Measurements from ENCODE around the gene RNF123. TPM values are rescaled to one million over a fixed set of nuclear protein-coding genes. Genes with fewer than 3 reads are reported as not detected.
"Not testable (repeated sequence)": the region's sequence is repeated elsewhere in the genome, so short reads cannot be mapped to it uniquely, and the experiment has no call there.

The RNF123 gene
- total and polyA plus RNA-seq, 4 donors: 22.2 to 45.0 (median 23.1) TPM

- Histone ChIP-seq H3K27me3 (ENCODE audit: control insufficient read depth in 3 of 3, insufficient read depth in 3 of 3, low read length in 2 of 3) (no peaks in the 10 kb centered on the region), H3K36me3 (ENCODE audit: control insufficient read depth in 4 of 4, insufficient read depth in 4 of 4, low read length in 4 of 4) (peaks cover 0 to 16% (median 12%) of the 10 kb centered on the region in 4 donors), H3K4me3 (no peak overlapping the region), H3K27ac (ENCODE audit: low read depth in 1 of 2, low read length in 1 of 2) (no peak overlapping the region), H3K9me3 (ENCODE audit: control insufficient read depth in 4 of 4, insufficient read depth in 3 of 4, low read length in 3 of 4) (no peaks in the 10 kb centered on the region), H3K4me1 (ENCODE audit: control insufficient read depth in 5 of 5, insufficient read depth in 5 of 5, low read length in 5 of 5) (peaks cover 0 to 5% (median under 1%) of the 10 kb centered on the region in 5 donors), H3K9ac (ENCODE audit: insufficient read depth in 1 of 2, low read length in 2 of 2) (no peak overlapping the region)
- ATAC-seq (ENCODE audit: insufficient read depth, low FRiP score): no peak
- WGBS, 2 donors: 93 to 97% methylated on average over 13 of the region's 13 CpGs
- TF ChIP-seq CTCF (IDR thresholded peaks at IDR 0.05; ENCODE audit: control extremely low read depth, extremely low read depth): no peak
- DNase-seq: no peak
These were observed 58.6 kb downstream of the RNF123 start for GRCh38 chr3:49747792-49748480.

GRCh38 chr3:49748874-49749273 is 59.5 kb downstream of the RNF123 start:
- H3K9ac ChIP-seq (ENCODE audit: insufficient read depth in 1 of 2, low read length in 2 of 2); H3K4me1 ChIP-seq (ENCODE audit: control insufficient read depth in 5 of 5, insufficient read depth in 5 of 5, low read length in 5 of 5); H3K4me3 ChIP-seq; H3K27ac ChIP-seq (ENCODE audit: low read depth in 1 of 2, low read length in 1 of 2); DNase-seq; H3K9me3 ChIP-seq (ENCODE audit: control insufficient read depth in 4 of 4, insufficient read depth in 3 of 4, low read length in 3 of 4); H3K27me3 ChIP-seq (ENCODE audit: control insufficient read depth in 3 of 3, insufficient read depth in 3 of 3, low read length in 2 of 3); ATAC-seq (ENCODE audit: insufficient read depth, low FRiP score): not testable (repeated sequence)
- H3K36me3 ChIP-seq (ENCODE audit: control insufficient read depth in 4 of 4, insufficient read depth in 4 of 4, low read length in 4 of 4): peaks cover 0 to 16% (median 10%) of the 10 kb centered on the region in 4 donors
- 91 to 97% methylated on average over 5 of the region's 5 CpGs for WGBS, 2 donors

- no peak for TF ChIP-seq CTCF (IDR thresholded peaks at IDR 0.05; ENCODE audit: control extremely low read depth, extremely low read depth)
- Histone ChIP-seq H3K27me3 (ENCODE audit: control insufficient read depth in 3 of 3, insufficient read depth in 3 of 3, low read length in 2 of 3) (no peaks in the 10 kb centered on the region), H3K4me1 (ENCODE audit: control insufficient read depth in 5 of 5, insufficient read depth in 5 of 5, low read length in 5 of 5) (peaks cover 0 to 8% (median 2%) of the 10 kb centered on the region in 5 donors), H3K9ac (ENCODE audit: insufficient read depth in 1 of 2, low read length in 2 of 2) (no peak overlapping the region), H3K36me3 (ENCODE audit: control insufficient read depth in 4 of 4, insufficient read depth in 4 of 4, low read length in 4 of 4) (peaks cover 0 to 16% (median 10%) of the 10 kb centered on the region in 4 donors), H3K4me3 (no peak overlapping the region), H3K27ac (ENCODE audit: low read depth in 1 of 2, low read length in 1 of 2) (no peak overlapping the region), H3K9me3 (ENCODE audit: control insufficient read depth in 4 of 4, insufficient read depth in 3 of 4, low read length in 3 of 4) (no peaks in the 10 kb centered on the region)
- ATAC-seq (ENCODE audit: insufficient read depth, low FRiP score): no peak
- WGBS, 2 donors: 95 to 96% methylated on average over 4 of the region's 4 CpGs
- no peak for DNase-seq
These were observed 60.7 kb downstream of the RNF123 start for GRCh38 chr3:49750056-49750455.

GRCh38 chr3:49751501-49751900 is 62.1 kb downstream of the RNF123 start:
- ATAC-seq (ENCODE audit: insufficient read depth, low FRiP score) (no peak), DNase-seq (peak in 2 of 3 donors; percentile 2 to 17)
- Histone ChIP-seq H3K4me3 (no peak overlapping the region), H3K9me3 (ENCODE audit: control insufficient read depth in 4 of 4, insufficient read depth in 3 of 4, low read length in 3 of 4) (no peaks in the 10 kb centered on the region), H3K9ac (ENCODE audit: insufficient read depth in 1 of 2, low read length in 2 of 2) (no peak overlapping the region), H3K36me3 (ENCODE audit: control insufficient read depth in 4 of 4, insufficient read depth in 4 of 4, low read length in 4 of 4) (peaks cover 0 to 13% (median 10%) of the 10 kb centered on the region in 4 donors), H3K4me1 (ENCODE audit: control insufficient read depth in 5 of 5, insufficient read depth in 5 of 5, low read length in 5 of 5) (peaks cover 0 to 8% (median 2%) of the 10 kb centered on the region in 5 donors), H3K27ac (ENCODE audit: low read depth in 1 of 2, low read length in 1 of 2) (no peak overlapping the region), H3K27me3 (ENCODE audit: control insufficient read depth in 3 of 3, insufficient read depth in 3 of 3, low read length in 2 of 3) (no peaks in the 10 kb centered on the region)
- TF ChIP-seq CTCF (IDR thresholded peaks at IDR 0.05; ENCODE audit: control extremely low read depth, extremely low read depth): no peak
- 72 to 75% methylated on average over 4 of the region's 4 CpGs for WGBS, 2 donors
